Ishikawa (cell line): Measurements from ENCODE around the gene DUSP7.

Experiments
- CEBPB ChIP-seq: IDR thresholded peaks from 2 replicates; pipeline ENCODE4 v1.6.1; 2012
- CREB1 ChIP-seq: IDR thresholded peaks from 2 replicates; pipeline ENCODE4 v1.6.1; 2012; ENCODE audit warnings: low read depth
- EGR1 ChIP-seq: IDR thresholded peaks from 2 replicates; pipeline ENCODE4 v1.6.1; 2012
- EP300 ChIP-seq: IDR thresholded peaks from 2 replicates; pipeline ENCODE4 v1.6.1; 2012; ENCODE audit warnings: borderline replicate concordance
- FOXM1 ChIP-seq: IDR thresholded peaks from 2 replicates; pipeline ENCODE4 v1.6.1; 2012; ENCODE audit warnings: low read depth, borderline replicate concordance
- NFIC ChIP-seq: IDR thresholded peaks from 2 replicates; pipeline ENCODE4 v1.6.1; 2012
- RAD21 ChIP-seq: IDR thresholded peaks from 2 replicates; pipeline ENCODE4 v1.6.1; 2012; ENCODE audit warnings: low read depth
- TAF1 ChIP-seq: IDR thresholded peaks from 2 replicates; pipeline ENCODE4 v1.6.1; 2012; ENCODE audit warnings: low read depth, mild to moderate bottlenecking
- TCF12 ChIP-seq: IDR thresholded peaks from 2 replicates; pipeline ENCODE4 v1.6.1; 2012; ENCODE audit warnings: low read depth
- TEAD4 ChIP-seq: IDR thresholded peaks from 2 replicates; pipeline ENCODE4 v1.6.1; 2012
- USF1 ChIP-seq: IDR thresholded peaks from 2 replicates; pipeline ENCODE4 v1.6.1; 2012
- YY1 ChIP-seq: IDR thresholded peaks from 2 replicates; pipeline ENCODE4 v1.6.1; 2012; ENCODE audit warnings: low read depth
- ZBTB7A ChIP-seq: IDR thresholded peaks from 2 replicates; pipeline ENCODE4 v1.6.1; 2012; ENCODE audit warnings: low read depth
- TF ChIP-seq, protein P1 (sequence below): IDR thresholded peaks from 2 replicates; pipeline ENCODE4 v1.6.1; 2012; ENCODE audit warnings: low read depth, mild to moderate bottlenecking
- TF ChIP-seq, protein P2 (sequence below): IDR thresholded peaks from 2 replicates; pipeline ENCODE4 v1.6.1; 2012

Gene DUSP7

GRCh38 chr3:52014613-52015012 lies 41.8 kb downstream of the DUSP7 start:
- TF ChIP-seq USF1, result no peak
- peak; percentile 33; the same call in 1 of the 2 replicates for TF ChIP-seq RAD21

DNA sequence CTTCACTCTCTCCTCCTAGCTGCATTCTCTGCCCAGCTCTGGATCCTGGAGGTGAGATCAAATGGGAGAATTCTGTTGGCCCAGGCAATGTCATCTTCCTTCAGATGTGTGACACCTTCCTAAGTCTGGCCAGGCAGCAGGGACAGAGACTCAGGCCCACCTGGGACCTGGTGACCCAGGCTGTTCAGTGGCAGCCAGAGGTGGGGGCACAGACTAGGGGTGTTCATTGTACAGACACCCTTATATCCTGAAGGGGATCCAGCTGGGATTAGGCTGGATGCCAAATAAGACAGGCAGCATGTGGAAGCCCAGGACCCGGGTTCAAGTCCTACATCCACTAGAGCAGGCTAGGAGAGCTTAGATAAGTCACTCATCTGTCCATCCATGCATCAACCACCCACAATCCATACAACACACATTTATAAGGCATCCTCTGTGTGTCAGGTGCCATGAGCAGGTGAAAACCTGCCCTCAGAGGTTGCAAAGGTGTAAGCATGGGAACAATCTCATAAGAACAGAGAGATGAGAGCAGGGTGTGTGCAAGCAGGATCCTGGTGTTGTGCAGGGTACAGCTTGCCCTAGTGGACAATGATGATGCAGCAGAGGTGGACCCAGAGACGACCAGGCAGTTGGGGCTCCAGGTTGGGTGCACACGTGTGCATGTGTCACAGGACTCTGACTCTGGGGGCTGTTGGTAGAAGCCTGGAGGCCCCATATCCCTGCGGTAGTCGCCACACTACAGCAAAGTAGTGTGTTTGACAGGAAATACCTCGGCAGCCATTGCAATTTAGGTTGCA lies 42.4 kb downstream of the DUSP7 start:
- TF ChIP-seq, protein P1, sequence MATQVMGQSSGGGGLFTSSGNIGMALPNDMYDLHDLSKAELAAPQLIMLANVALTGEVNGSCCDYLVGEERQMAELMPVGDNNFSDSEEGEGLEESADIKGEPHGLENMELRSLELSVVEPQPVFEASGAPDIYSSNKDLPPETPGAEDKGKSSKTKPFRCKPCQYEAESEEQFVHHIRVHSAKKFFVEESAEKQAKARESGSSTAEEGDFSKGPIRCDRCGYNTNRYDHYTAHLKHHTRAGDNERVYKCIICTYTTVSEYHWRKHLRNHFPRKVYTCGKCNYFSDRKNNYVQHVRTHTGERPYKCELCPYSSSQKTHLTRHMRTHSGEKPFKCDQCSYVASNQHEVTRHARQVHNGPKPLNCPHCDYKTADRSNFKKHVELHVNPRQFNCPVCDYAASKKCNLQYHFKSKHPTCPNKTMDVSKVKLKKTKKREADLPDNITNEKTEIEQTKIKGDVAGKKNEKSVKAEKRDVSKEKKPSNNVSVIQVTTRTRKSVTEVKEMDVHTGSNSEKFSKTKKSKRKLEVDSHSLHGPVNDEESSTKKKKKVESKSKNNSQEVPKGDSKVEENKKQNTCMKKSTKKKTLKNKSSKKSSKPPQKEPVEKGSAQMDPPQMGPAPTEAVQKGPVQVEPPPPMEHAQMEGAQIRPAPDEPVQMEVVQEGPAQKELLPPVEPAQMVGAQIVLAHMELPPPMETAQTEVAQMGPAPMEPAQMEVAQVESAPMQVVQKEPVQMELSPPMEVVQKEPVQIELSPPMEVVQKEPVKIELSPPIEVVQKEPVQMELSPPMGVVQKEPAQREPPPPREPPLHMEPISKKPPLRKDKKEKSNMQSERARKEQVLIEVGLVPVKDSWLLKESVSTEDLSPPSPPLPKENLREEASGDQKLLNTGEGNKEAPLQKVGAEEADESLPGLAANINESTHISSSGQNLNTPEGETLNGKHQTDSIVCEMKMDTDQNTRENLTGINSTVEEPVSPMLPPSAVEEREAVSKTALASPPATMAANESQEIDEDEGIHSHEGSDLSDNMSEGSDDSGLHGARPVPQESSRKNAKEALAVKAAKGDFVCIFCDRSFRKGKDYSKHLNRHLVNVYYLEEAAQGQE, result no peak
- TF ChIP-seq FOXM1 (no peak), RAD21 (no peak), TEAD4 (no peak), CREB1 (no peak), TAF1 (no peak), NFIC (no peak), EP300 (no peak), CEBPB (no peak), EGR1 (no peak), ZBTB7A (no peak), YY1 (no peak), USF1 (no peak), TCF12 (no peak)
- TF ChIP-seq, protein P2, sequence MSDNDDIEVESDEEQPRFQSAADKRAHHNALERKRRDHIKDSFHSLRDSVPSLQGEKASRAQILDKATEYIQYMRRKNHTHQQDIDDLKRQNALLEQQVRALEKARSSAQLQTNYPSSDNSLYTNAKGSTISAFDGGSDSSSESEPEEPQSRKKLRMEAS, result no peak

DNA sequence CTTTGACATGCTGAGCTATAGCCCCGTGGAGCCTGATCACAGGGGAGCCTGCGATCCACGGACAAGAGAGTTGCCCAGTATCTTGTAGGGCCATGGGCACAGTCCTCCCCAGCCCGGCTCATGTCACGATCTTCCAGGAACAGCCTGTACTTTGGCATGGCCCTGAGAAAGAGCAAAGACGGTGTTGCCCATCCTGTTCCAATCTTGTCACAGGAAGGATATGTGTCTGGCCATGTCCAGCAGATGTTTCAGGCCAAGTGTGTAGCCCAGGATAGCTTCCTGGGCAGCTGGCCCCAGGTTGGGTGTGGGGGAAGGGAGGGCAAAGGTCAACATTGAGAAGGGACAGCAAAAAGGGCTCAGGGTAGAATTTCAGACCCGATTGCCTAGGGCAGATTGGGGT lies 43.7 kb downstream of the DUSP7 start:
- TF ChIP-seq EP300, result no peak
- TF ChIP-seq CREB1, result no peak
- TF ChIP-seq TEAD4, result no peak
- no peak for TF ChIP-seq RAD21
- TF ChIP-seq NFIC, result no peak
- TF ChIP-seq TAF1, result no peak
- TF ChIP-seq TCF12, result no peak

DNA sequence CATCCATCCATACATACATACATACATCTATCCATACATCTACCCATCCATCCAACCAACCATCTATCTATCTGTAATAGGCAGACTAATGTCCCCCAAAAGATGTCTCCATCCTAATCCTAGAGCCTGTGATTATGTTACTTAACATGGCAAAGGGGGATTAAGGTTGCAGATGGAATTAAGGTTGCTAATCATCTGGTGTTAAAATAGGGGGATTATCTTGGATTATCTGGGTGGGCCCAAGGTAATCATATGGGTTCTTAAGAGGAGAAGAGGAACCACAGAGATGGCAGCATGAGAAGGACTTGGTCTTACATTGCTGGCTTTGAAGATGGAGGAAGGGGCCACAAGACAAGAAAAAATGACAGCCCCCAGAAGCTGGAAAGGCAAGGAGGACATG lies 45.9 kb downstream of the DUSP7 start:
- TF ChIP-seq TCF12 (no peak), EP300 (no peak), YY1 (no peak), FOXM1 (no peak), CREB1 (no peak), TEAD4 (no peak), ZBTB7A (no peak), USF1 (no peak), CEBPB (no peak), EGR1 (no peak), TAF1 (no peak), NFIC (no peak), RAD21 (no peak)
- TF ChIP-seq, protein P2, result no peak
- TF ChIP-seq, protein P1, result no peak

- TF ChIP-seq TAF1, result no peak
- TF ChIP-seq FOXM1, result no peak
- TF ChIP-seq, protein P1, result no peak
- TF ChIP-seq TEAD4, result no peak
- no peak for TF ChIP-seq CEBPB
- no peak for TF ChIP-seq CREB1
- TF ChIP-seq, protein P2, result no peak
- TF ChIP-seq RAD21, result no peak
- TF ChIP-seq TCF12, result no peak
- TF ChIP-seq NFIC, result no peak
- no peak for TF ChIP-seq EGR1
- no peak for TF ChIP-seq USF1
- TF ChIP-seq YY1, result no peak
These were observed 49.1 kb downstream of the DUSP7 start for GRCh38 chr3:52007291-52007690.
